ENCODE measurements around the gene ARIH2.

Gene ARIH2

GRCh38 chr3:48974076-48974864 is 55.6 kb downstream of the ARIH2 start:
- DNase-seq, result no peak

GRCh38 chr3:48979451-48979850 is 60.8 kb downstream of the ARIH2 start:
- no peak for DNase-seq

GRCh38 chr3:48980295-48980694 is 61.7 kb downstream of the ARIH2 start:
- no peak for DNase-seq

- DNase-seq, result no peak
Measured at GRCh38 chr3:48982016-48982415, 63.4 kb downstream of the ARIH2 start.

- DNase-seq, result no peak
Measured at GRCh38 chr3:48982686-48983085, 64.0 kb downstream of the ARIH2 start.

- no peak for DNase-seq
Measured at GRCh38 chr3:48983096-48983495, 64.5 kb downstream of the ARIH2 start.

- DNase-seq, result no peak
Measured at GRCh38 chr3:48984663-48985062, 66.0 kb downstream of the ARIH2 start.

- no peak for DNase-seq
Measured at GRCh38 chr3:48985831-48986376, 67.3 kb downstream of the ARIH2 start.

- no peak for DNase-seq
Measured at GRCh38 chr3:48989126-48989795, 70.6 kb downstream of the ARIH2 start.

- peak; percentile 89 for DNase-seq
Measured at GRCh38 chr3:48989796-48990635, 71.4 kb downstream of the ARIH2 start, which contains the start of gene P4HTM. TSS of gene P4HTM (plus strand) at chr3:48990241. CDS start at chr3:48990257, 16 bp downstream.

- peak; percentile 63 for DNase-seq
Measured at GRCh38 chr3:48990636-48991469, 72.2 kb downstream of the ARIH2 start.

GRCh38 chr3:48991851-48992545 is 73.4 kb downstream of the ARIH2 start:
- DNase-seq, result no peak

GRCh38 chr3:48993834-48994233 is 75.2 kb downstream of the ARIH2 start:
- DNase-seq, result no peak

- no peak for DNase-seq
Measured at GRCh38 chr3:48996640-48997039, 78.0 kb downstream of the ARIH2 start.

- no peak for DNase-seq
Measured at GRCh38 chr3:48997102-48997635, 78.5 kb downstream of the ARIH2 start.

GRCh38 chr3:48997714-48998637 is 79.3 kb downstream of the ARIH2 start:
- DNase-seq, result no peak

- no peak for DNase-seq
Measured at GRCh38 chr3:48999085-48999858, 80.6 kb downstream of the ARIH2 start.

GRCh38 chr3:49001155-49001554 is 82.5 kb downstream of the ARIH2 start:
- no peak for DNase-seq
